ENCODE data around the gene FRAS1. TPM values are rescaled to one million over a fixed set of nuclear protein-coding genes. Genes with fewer than 3 reads are reported as not detected.
A peak's percentile ranks its signal among the peaks of the same experiment; 100 is the strongest.

The FRAS1 gene
- total RNA-seq, 1 donor from 2014 or later: 24.6 TPM

- Histone ChIP-seq H3K9me3 (ENCODE audit: insufficient read depth, low read depth, low read length) (no peaks in the 10 kb centered on the region), H3K4me3 (ENCODE audit: insufficient read depth, low read depth, low read length) (no peak overlapping the region), H3K79me2 (ENCODE audit: insufficient read depth, low read length) (no peaks in the 10 kb centered on the region), H3K36me3 (ENCODE audit: insufficient read depth, low read length) (no peaks in the 10 kb centered on the region), H2AFZ (ENCODE audit: low read depth, low read length) (no peak overlapping the region), H3K4me1 (ENCODE audit: insufficient read depth, low read length) (peaks cover 31% of the 10 kb centered on the region), H3K27ac (ENCODE audit: low read depth, low read length) (no peak overlapping the region), H3K27me3 (ENCODE audit: insufficient read depth, low read length) (no peaks in the 10 kb centered on the region), H3K4me2 (ENCODE audit: low read length) (no peak overlapping the region), H3K9ac (ENCODE audit: low read length) (no peak overlapping the region), H4K20me1 (ENCODE audit: insufficient read depth, low read length) (no peaks in the 10 kb centered on the region)
- Mint-ChIP-seq H3K4me1 (ENCODE audit: low read depth, unreplicated experiment) (peaks cover 53% of the 10 kb centered on the region), H3K9me3 (ENCODE audit: unreplicated experiment) (no peaks in the 10 kb centered on the region), H3K27me3 (ENCODE audit: low read depth, unreplicated experiment) (no peaks in the 10 kb centered on the region), H3K36me3 (ENCODE audit: low read depth, unreplicated experiment) (peaks cover 1% of the 10 kb centered on the region), H3K4me3 (ENCODE audit: unreplicated experiment) (no peak overlapping the region), H3K27ac (ENCODE audit: unreplicated experiment) (no peak overlapping the region)
- no peak for FAIRE-seq
- no peak for TF ChIP-seq CTCF (IDR thresholded peaks at IDR 0.05; ENCODE audit: insufficient read depth, low read depth, low read length)
- no peak for TF ChIP-seq EZH2 (IDR thresholded peaks at IDR 0.05; ENCODE audit: insufficient read depth, low read length)
- DNase-seq (ENCODE audit: low read depth): no peak
Measured at GRCh38 chr4:78296261-78296660, 239.1 kb downstream of the FRAS1 start.

GRCh38 chr4:78297116-78297800 lies 240.1 kb downstream of the FRAS1 start:
- peak; percentile 53 for DNase-seq (ENCODE audit: low read depth)
- Histone ChIP-seq H3K4me2 (ENCODE audit: low read length) (no peak overlapping the region), H3K4me1 (ENCODE audit: insufficient read depth, low read length) (peaks cover 31% of the 10 kb centered on the region), H3K9me3 (ENCODE audit: insufficient read depth, low read depth, low read length) (no peaks in the 10 kb centered on the region), H3K36me3 (ENCODE audit: insufficient read depth, low read length) (no peaks in the 10 kb centered on the region), H3K27me3 (ENCODE audit: insufficient read depth, low read length) (no peaks in the 10 kb centered on the region), H3K79me2 (ENCODE audit: insufficient read depth, low read length) (no peaks in the 10 kb centered on the region), H3K4me3 (ENCODE audit: insufficient read depth, low read depth, low read length) (no peak overlapping the region), H4K20me1 (ENCODE audit: insufficient read depth, low read length) (no peaks in the 10 kb centered on the region), H3K9ac (ENCODE audit: low read length) (no peak overlapping the region), H2AFZ (ENCODE audit: low read depth, low read length) (no peak overlapping the region), H3K27ac (ENCODE audit: low read depth, low read length) (no peak overlapping the region)
- FAIRE-seq: no peak
- H3K4me1 Mint-ChIP-seq (ENCODE audit: low read depth, unreplicated experiment): peaks cover 53% of the 10 kb centered on the region
- no peak overlapping the region for H3K4me3 Mint-ChIP-seq (ENCODE audit: unreplicated experiment)
- TF ChIP-seq CTCF (IDR thresholded peaks at IDR 0.05; ENCODE audit: insufficient read depth, low read depth, low read length) (no peak), EZH2 (IDR thresholded peaks at IDR 0.05; ENCODE audit: insufficient read depth, low read length) (no peak)
- H3K9me3 Mint-ChIP-seq (ENCODE audit: unreplicated experiment): no peaks in the 10 kb centered on the region
- H3K27ac Mint-ChIP-seq (ENCODE audit: unreplicated experiment): no peak overlapping the region
- no peaks in the 10 kb centered on the region for H3K27me3 Mint-ChIP-seq (ENCODE audit: low read depth, unreplicated experiment)
- peaks cover 1% of the 10 kb centered on the region for H3K36me3 Mint-ChIP-seq (ENCODE audit: low read depth, unreplicated experiment)

GRCh38 chr4:78298618-78299017 lies 241.5 kb downstream of the FRAS1 start:
- H3K4me3 Mint-ChIP-seq (ENCODE audit: unreplicated experiment): peak overlapping the region; percentile 2

More at GRCh38 chr4:78298618-78299017, 241.5 kb downstream of the FRAS1 start:
- Mint-ChIP-seq H3K36me3 (ENCODE audit: low read depth, unreplicated experiment) (peaks cover 1% of the 10 kb centered on the region), H3K4me1 (ENCODE audit: low read depth, unreplicated experiment) (peaks cover 44% of the 10 kb centered on the region), H3K27me3 (ENCODE audit: low read depth, unreplicated experiment) (no peaks in the 10 kb centered on the region), H3K27ac (ENCODE audit: unreplicated experiment) (no peak overlapping the region), H3K9me3 (ENCODE audit: unreplicated experiment) (no peaks in the 10 kb centered on the region)
- FAIRE-seq (peak; percentile 50), DNase-seq (ENCODE audit: low read depth) (peak; percentile 73)
- no peak overlapping the region for H2AFZ ChIP-seq (ENCODE audit: low read depth, low read length)
- no peaks in the 10 kb centered on the region for H3K36me3 ChIP-seq (ENCODE audit: insufficient read depth, low read length)
- H3K4me3 ChIP-seq (ENCODE audit: insufficient read depth, low read depth, low read length): no peak overlapping the region
- H4K20me1 ChIP-seq (ENCODE audit: insufficient read depth, low read length): no peaks in the 10 kb centered on the region
- no peaks in the 10 kb centered on the region for H3K27me3 ChIP-seq (ENCODE audit: insufficient read depth, low read length)
- H3K9me3 ChIP-seq (ENCODE audit: insufficient read depth, low read depth, low read length): no peaks in the 10 kb centered on the region
- TF ChIP-seq CTCF (IDR thresholded peaks at IDR 0.05; ENCODE audit: insufficient read depth, low read depth, low read length) (no peak), EZH2 (IDR thresholded peaks at IDR 0.05; ENCODE audit: insufficient read depth, low read length) (no peak)
- peaks cover 22% of the 10 kb centered on the region for H3K4me1 ChIP-seq (ENCODE audit: insufficient read depth, low read length)
- H3K79me2 ChIP-seq (ENCODE audit: insufficient read depth, low read length): no peaks in the 10 kb centered on the region
- peak overlapping the region; percentile 51 for H3K4me2 ChIP-seq (ENCODE audit: low read length)
- H3K9ac ChIP-seq (ENCODE audit: low read length): no peak overlapping the region
- H3K27ac ChIP-seq (ENCODE audit: low read depth, low read length): no peak overlapping the region
